ENCODE data around the gene NHLRC2. TPM values are rescaled to one million over a fixed set of nuclear protein-coding genes. Genes with fewer than 3 reads are reported as not detected.
"Not testable (repeated sequence)": the region's sequence is repeated elsewhere in the genome, so short reads cannot be mapped to it uniquely, and the experiment has no call there.

NHLRC2 gene, protein sequence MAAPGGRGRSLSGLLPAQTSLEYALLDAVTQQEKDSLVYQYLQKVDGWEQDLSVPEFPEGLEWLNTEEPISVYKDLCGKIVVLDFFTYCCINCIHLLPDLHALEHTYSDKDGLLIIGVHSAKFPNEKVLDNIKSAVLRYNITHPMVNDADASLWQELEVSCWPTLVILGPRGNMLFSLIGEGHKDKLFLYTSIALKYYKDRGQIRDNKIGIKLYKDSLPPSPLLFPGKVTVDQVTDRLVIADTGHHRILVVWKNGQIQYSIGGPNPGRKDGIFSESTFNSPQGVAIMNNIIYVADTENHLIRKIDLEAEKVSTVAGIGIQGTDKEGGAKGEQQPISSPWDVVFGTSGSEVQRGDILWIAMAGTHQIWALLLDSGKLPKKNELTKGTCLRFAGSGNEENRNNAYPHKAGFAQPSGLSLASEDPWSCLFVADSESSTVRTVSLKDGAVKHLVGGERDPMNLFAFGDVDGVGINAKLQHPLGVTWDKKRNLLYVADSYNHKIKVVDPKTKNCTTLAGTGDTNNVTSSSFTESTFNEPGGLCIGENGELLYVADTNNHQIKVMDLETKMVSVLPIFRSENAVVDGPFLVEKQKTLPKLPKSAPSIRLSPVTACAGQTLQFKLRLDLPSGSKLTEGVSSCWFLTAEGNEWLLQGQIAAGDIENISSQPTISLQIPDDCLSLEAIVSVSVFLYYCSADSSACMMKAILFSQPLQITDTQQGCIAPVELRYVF
- 33.7 TPM for total RNA-seq
- long read RNA-seq, full-length matches to known transcripts: 7 of 19 reads
- long read RNA-seq, partial matches to known transcripts: 5 of 19 reads
- long read RNA-seq, other reads (novel, unspliced or antisense): 7 of 19 reads

DNA sequence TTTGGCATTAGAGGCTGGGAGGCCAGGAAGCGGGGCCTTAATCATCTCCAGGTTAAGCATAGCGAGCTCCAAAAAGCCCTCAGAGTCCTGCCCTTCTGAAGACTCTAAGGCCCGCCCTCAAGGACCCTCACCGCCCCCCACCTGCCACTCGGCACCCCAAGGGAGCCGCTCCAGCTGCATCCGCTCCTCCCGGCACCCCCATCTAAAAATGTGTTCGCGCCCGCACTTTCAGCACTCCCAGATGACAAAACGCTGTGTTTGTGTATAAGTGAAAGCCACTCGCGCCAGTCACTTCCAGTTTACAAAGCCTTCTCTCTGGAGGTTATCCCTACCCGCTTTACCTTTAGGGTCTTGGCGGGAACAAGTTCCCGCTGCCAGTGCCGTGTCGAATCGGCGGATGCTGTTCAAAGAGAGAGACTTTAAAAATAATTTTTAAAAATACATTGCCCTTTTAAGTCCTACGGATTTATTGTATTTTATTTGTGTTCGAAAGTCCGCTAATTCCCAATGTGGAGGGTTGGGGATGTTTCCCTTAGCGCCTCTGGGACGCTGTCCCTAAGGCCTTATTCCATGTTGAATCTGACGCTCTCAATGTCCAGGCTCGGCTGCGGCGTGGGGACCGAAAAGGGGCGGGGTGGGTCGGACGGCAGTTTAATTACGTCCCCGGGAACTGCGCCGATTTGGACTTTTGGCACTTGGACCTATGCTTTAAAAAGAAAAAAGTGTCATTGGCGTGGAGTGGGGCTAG lies at the start of gene NHLRC2, which contains the start of gene DCLRE1A:
TSS of gene NHLRC2 (plus strand) at position 649 of the 748 bp plus-strand sequence. CDS start 212 bp downstream, outside the sequence.
TSS of gene DCLRE1A (minus strand) at position 70 of the 748 bp plus-strand sequence. CDS start 900 bp downstream, outside the sequence.
- peak; percentile 91 for DNase-seq (ENCODE audit: low spot score)

DNA sequence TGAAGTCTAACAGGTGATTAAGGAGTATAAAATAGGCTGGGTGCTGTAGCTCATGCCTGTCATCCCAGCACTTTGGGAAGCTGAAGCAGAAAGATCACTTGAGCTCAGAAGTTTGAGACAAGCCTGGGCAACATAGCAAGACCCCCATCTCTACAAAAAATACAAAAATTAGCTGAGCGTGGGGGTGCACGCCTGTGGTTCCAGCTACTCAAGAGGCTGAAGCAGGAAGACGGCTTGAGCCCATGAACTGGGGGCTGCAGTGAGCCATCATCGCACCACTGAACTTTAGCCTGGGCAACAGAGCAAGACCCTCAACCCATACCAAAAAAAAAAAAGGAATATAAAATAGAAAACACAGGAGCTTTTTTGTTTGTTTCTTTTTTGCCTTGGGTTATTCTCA lies 48.0 kb upstream of the NHLRC2 start:
- DNase-seq (ENCODE audit: low spot score): no peak

DNA sequence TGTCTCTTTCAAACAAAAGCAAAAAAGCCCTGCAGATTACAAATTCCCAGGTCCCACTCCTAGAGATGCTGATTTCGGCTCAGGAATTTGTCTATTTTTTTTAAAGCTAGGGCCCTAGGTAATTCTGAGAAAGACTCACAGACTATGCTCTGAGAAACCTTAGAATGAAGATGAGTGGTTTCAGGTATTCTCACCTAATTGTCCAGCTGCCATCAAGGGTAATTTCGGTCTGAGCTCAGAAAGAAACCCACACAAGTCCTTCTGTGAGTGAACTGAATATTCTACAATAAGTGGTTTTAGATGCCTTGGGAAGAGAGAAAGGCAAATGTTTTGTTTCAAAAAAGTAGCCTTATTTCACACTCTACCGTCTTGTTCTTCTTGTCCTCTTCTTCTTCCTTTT lies 46.3 kb upstream of the NHLRC2 start:
- no peak for DNase-seq (ENCODE audit: low spot score)

DNA sequence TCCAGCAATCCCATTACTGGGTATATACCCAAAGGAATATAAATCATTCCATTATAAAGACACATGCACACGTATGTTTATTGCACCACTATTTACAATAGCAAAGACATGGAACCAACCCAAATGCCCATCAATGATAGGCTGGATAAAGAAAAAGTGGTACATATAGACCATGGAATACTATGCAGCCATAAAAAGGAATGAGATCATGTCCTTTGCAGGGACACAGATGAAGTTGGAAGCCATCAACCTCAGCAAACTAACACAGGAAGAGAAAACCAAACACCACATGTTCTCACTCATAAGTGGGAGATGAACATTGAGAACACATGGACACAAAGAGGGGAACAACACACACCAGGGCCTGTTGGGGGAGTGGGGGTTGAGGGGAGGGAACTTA lies 39.8 kb upstream of the NHLRC2 start:
- DNase-seq (ENCODE audit: low spot score): not testable (repeated sequence)

DNA sequence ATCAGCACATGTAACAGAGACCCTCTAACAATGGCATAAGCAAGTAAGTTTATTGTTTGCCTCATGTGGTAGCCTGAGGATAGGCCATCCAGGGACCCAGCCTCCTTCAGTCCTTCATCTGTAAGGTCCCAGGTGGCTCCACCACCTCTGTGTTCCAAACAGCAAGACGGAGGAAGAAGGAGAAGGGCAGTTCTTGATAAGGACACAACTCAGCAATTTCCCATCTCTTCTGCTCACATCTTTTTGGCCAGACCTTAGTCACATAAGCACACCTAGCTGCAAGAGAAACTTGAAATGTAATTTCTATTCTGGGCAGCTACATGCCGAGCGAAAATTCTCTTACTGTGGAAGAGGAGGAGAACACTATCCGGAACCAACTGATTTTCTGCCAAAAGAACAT lies 34.5 kb upstream of the NHLRC2 start:
- DNase-seq (ENCODE audit: low spot score): no peak

DNA sequence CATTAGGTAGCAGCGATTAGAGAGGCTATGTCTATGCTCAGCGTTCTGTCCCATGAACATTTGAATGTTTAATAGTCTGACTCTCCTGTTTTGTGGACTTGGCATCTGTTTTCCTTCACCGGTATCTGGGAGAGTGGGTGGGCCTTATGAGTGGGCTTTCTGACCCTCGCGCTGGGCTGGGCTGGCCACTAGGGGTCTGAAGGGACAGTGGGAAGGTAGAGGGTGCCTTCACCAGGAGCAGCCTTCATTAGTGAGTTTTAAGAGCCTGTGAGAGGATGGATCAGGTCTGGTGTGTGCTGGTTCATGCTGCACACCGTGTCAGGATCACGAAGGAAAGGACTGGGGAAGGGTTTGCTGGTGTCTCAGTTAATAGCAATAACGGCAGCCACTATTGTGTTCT lies 34.0 kb upstream of the NHLRC2 start:
- no peak for DNase-seq (ENCODE audit: low spot score)

DNA sequence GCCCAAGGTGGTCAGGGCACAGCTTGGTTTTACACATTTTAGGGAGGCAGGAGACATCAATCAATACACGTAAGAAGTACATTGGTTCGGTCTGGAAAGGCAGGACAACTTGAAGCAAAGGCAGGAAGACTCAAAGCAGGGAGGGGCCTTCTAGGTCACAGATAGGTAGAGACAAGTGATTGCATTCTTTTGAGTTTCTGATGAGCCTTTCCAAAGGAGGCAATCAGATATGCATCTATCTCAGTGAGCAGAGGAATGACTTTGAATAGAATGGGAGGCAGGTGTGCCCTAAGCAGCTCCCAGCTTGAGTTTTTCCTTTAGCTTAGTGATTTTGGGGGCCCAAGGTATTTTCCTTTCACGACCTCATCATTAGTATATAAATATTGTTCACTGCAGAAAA lies 33.2 kb upstream of the NHLRC2 start:
- not testable (repeated sequence) for DNase-seq (ENCODE audit: low spot score)

DNA sequence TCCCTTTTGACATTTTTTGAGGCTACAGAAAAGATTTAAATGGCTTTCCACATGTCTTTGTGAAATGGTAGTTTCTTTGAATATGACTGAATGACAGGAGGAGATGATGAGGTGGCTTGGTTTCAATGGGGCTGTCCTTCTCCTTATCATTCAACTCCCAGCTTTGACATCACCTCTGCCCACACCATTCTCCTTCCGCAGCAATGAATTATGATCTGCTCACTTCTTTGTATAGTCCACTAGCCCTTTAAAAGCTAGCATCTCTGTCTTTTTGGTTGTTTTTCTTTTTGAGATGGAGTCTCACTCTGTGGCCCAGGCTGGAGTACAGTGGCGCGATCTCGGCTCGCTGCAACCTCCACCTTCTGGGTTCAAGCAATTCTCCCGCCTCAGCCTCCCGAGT lies 32.3 kb upstream of the NHLRC2 start:
- DNase-seq (ENCODE audit: low spot score): no peak

DNA sequence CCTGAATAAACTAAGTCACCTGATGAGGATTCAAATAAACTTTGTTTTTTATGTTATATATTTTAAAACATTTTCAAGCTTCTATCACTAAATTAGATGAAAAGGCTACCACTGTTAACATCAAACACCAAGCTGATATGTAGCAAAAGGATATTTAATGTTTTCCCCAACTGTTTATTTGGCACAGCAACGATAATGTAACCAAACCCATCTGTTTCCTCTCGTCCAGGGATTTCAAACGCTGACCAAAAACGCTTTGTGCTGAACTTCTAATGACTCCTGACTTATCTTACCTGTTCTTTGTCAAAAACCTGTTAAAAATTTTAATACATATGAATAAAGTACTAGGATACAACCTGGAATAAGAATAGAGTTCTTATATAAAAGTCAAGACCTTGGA lies 31.1 kb upstream of the NHLRC2 start:
- no peak for DNase-seq (ENCODE audit: low spot score)

DNA sequence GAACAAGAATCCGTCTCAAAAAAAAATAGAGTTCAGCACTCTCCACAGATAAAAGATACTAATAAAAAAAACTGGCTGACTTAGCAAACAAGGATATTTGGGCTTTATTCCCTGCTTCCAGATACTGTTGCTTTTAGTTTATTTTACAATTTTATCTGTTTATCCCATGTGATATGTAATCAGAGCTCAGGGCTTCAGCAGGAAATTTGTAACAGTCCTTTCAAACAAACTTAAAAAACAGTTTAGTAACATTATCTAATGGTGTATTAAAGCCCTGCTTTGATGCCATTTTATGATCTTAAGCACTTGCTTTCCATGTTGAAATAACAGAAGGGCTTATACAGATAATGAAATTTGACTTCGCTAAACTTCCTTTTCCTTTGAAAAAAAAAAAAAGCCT lies 28.7 kb upstream of the NHLRC2 start:
- DNase-seq (ENCODE audit: low spot score): no peak

DNA sequence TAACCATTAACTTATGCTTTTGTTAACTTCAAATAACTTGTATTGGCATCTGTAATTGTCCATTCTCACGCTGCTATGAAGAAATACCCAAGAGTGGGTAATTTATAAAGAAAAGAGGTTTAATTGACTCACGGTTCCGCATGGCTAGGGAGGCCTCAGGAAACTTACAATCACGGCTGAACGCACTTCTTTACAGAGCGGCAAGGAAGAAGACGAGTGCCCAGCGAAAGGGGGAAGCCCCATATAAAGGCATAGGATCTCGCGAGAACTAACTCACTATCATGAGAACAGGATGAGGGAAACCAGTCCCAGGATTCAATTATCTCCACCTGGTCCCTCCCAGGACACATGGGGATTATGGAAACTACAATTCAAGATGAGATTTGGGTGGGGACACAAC lies 25.9 kb upstream of the NHLRC2 start:
- DNase-seq (ENCODE audit: low spot score): not testable (repeated sequence)

DNA sequence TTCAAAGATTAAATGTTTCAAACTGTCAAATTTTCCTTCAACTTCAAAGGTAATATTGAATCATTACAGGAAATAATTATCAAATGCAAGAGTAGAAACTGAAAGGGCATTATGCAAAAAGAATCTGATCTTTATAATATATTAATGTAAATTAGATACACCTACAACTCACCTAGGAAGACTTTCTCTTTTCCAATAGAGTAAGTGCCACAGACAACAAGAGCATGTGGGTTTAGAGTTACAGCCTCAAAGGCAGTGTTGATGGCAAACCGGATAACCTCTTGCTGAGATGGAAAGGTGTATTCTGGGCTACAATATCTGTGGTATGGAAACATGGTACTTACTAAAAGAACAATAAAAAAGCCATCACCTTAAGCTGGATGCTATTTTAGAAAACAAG lies 12.3 kb upstream of the NHLRC2 start:
- no peak for DNase-seq (ENCODE audit: low spot score)

DNA sequence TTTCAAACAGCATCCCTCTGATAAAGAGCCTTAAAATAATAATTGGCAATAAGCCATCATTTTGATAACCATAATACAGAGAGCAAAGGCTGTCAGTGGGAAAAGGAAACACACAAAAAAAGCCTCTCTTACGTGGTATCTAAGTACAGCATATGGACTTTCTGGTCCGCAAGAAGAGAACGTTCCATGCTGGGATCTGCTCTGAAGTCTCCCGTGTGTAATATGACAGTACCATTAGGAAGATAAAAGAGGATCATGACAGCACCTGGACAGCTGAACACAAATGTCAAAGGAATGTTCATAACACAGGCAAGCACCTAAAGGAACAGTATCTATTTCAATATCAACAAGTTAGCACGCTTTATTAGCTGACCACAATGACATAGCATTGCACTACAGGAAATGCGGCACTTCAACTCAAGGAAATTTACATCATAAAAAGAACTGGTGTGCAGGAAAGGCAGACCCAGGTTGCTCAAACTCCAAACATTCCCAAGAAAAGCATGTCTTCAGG lies 10.4 kb upstream of the NHLRC2 start:
- no peak for DNase-seq (ENCODE audit: low spot score)

DNA sequence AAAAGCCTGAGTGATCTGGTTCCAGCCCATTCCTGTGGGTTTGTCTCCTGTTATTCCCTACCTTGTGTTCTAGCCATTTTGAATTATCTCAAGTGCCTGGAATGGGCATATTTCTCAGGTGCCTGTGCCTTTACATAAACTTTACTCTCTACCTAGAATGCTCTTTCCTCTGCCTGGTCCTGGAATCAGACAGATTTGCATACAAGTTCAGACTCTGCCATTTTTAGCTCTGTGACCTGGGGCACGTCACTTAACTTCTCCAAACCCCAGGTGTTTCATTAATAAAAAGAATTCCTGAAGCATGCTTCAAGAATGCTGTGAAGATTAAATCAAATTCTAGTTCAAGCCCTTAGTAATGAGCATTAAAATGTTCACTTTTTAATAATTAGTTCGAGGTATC lies 8.4 kb upstream of the NHLRC2 start:
- DNase-seq (ENCODE audit: low spot score): no peak

DNA sequence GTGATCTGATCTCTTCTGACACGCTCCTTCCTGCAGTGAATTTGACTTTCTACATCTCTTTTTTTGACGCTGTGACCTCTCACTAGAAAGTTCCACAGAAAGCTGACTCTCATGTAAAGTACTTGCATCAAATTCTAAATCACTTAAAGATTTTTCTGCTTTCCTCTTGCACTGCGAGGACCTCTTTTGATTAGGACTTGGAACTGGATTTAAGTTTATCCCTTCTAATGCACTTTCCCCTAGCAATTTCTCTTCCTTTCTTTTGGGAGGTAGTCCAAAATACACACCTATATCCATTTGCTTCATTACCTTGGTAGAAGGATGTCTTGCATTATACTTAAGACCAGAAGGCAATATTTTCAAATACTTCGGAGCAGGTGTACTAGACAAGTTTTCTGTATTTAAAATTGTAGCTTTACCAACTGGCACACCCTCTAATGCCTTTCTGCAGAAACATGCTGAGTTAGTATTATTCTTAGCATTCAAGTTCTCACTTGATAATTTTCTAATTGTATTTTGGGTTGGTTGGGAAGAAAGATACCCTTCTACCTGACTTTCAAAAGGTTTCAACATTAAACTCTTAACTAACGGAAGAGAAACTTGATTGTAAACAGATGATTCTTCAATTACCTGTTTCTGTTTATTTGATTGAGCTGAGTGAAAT lies 5.2 kb upstream of the NHLRC2 start:
- no peak for DNase-seq (ENCODE audit: low spot score)

DNA sequence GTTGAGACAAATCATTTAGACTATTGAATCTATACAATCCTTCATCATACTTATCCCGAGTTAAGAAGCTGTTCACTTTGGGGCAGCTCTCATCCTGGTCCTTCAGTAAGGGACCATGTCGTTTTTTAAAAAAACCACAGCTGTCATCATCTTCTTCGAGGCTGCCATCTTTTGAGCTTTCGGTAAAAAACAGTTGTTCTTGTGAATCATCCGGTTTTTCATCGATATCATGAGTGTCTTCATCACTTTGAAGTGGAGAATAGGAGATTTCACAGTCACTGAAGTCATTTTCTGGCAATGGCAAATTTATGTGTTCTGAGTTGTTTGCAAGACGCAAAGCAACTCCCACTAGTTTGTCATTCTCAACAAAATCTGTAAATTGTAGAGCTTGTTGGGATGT lies 4.5 kb upstream of the NHLRC2 start:
- no peak for DNase-seq (ENCODE audit: low spot score)

DNA sequence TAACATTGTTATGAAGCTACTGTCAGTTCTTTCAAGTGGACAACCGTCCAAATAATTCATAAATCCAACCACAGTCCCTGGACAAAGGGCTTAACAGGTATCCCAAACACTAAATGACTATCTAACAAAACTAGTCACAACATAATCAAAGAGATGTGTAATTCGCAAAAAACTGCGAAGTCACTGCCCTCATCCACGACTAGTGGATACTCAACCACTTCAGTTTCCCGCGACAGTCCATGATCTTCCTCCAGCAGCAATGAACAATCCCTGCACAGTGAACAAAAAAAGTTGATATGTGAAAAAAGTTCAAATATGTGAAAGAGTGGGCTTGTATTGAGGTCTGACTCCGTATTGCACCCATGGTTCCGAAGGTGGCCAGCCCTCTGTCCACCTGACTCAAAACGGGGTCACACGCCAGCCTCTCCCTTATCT lies 866 bp upstream of the NHLRC2 start:
- no peak for DNase-seq (ENCODE audit: low spot score)

DNA sequence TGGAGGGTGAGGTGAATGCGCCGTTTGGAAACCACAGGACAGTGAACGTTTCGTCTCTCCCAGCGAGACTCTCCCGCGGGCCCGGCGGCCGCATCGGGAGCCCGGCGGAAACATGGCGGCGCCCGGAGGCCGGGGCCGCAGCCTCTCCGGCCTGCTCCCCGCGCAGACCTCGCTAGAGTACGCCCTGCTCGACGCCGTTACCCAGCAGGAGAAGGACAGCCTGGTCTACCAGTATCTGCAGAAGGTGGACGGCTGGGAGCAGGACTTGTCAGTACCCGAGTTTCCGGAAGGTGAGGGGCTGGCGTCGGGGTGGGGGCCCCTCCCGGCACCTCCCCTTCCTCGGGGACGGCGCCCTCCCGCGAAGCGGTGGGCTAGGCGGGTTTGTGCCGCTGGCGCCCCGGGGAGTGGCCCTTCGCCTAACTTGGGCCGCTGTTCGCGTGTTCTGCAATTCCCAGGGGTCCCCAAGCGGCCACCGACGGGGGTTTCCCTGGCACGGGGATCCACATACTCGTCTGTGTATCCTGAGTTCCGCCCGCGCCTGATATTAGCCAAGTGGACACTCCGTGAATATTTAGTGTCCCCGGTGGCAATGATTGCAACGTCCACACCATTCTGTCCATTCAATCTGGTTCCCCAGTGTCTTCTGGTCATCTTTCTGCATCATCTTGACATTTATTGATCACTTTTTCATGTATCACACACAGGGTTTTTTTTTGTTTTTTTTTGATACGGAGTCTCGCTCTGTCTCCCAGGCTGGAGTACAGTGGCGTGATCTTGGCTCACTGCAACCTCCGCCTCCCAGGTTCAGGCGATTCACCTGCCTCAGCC lies 514 bp downstream of the NHLRC2 start:
- DNase-seq (ENCODE audit: low spot score): peak; percentile 91

DNA sequence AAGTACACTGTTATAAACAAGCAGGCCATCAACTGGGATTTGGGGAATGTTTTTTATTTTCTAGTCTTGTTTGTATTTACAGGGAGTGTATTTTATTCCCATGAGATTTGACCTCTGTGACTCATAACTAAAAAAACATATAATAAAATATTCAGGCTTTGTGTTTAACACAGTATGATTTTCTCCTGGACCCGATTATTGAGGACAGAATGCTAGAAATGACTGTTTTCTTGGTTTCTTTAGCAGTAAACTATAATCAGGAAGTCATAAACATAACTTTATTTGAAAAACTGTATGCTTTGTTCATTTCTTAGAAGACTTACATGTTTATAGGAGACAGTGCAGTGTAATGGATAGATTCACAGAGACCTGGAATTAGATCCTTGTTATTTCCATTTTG lies 2.1 kb downstream of the NHLRC2 start:
- DNase-seq (ENCODE audit: low spot score): no peak

DNA sequence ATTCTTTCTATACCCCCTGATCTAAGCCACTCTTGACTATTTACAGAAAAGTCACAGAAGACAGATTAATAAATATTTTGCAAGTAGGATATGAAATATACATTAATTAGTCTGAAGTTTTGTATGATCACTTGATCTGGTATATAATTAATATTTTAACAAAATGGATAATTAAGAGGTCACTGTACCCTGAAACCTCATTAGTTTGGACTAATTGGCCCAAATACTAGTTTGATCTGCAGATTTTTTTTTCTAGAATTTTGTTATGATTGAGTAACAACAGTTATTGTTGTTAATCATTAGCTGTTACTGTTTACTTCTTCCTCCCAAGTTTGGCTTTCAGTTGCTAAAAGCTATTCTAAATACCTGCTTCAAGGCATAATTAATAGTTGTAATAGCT lies 2.7 kb downstream of the NHLRC2 start:
- DNase-seq (ENCODE audit: low spot score): no peak
